Thoracic aorta (tissue), 2 donors: ENCODE data around the gene ST8SIA4. TPM values are rescaled to one million over a fixed set of nuclear protein-coding genes. Genes with fewer than 3 reads are reported as not detected.
"Not testable (repeated sequence)": the region's sequence is repeated elsewhere in the genome, so short reads cannot be mapped to it uniquely, and the experiment has no call there.

Experiments
- ATAC-seq: fragments of 150-250 bp; one replicate; pipeline ENCODE4 v1.8.0; 2017; ENCODE audit warnings: low read depth; ENCODE audit not compliant: insufficient number of reproducible peaks, low FRiP score
- DNase-seq: peaks from one replicate; pipeline ENCODE4 v3.0.0-alpha.2; 2020; ENCODE audit warnings: low spot score
- H3K27ac ChIP-seq, 2 donors: fragments of 200-600 bp; sonication (generic); 1 replicate in 1 of 2; 2 replicates in 1 of 2; pipeline ENCODE4 v1.5.1; 2016; ENCODE audit warnings: mild to moderate bottlenecking in 2 of 2, moderate library complexity in 2 of 2
- H3K27me3 ChIP-seq: fragments of 200-600 bp; sonication (generic); replicated peaks from 2 replicates; pipeline ENCODE4 v1.6.0; 2016; ENCODE audit warnings: mild to moderate bottlenecking; ENCODE audit not compliant: insufficient read depth
- H3K36me3 ChIP-seq: fragments of 200-600 bp; sonication (generic); one replicate; pipeline ENCODE4 v1.5.1; 2016
- H3K4me1 ChIP-seq, 2 donors: fragments of 200-600 bp; sonication (generic); 1 replicate in 1 of 2; 2 replicates in 1 of 2; pipeline versions ENCODE4 v1.5.1 to v1.6.0; 2016; ENCODE audit warnings: low read depth in 2 of 2, mild to moderate bottlenecking in 1 of 2; ENCODE audit not compliant: control insufficient read depth in 1 of 2
- H3K4me3 ChIP-seq: fragments of 200-600 bp; sonication (generic); 2 replicates; pipeline ENCODE4 v1.5.1; 2016; ENCODE audit warnings: mild to moderate bottlenecking
- H3K9me3 ChIP-seq: fragments of 200-600 bp; sonication (generic); 2 replicates; pipeline ENCODE4 v1.5.1; 2016
- total RNA-seq, 2 donors: library from RNA; depleted of rRNA; stranded (reverse); fragments of >200 nt; gene quantifications; one replicate each; pipeline versions ENCODE4 v1.1.0 to v1.2.3, GENCODE V29; 2016
- TF ChIP-seq, protein P1 (sequence below): fragments of 200-600 bp; sonication (generic); IDR thresholded peaks from one replicate; pipeline ENCODE4 v1.5.1; 2019; ENCODE audit warnings: antibody characterized with exemption

Gene ST8SIA4
- total RNA-seq, 2 donors from 2014 or later = 7.0 to 9.0 TPM

DNA sequence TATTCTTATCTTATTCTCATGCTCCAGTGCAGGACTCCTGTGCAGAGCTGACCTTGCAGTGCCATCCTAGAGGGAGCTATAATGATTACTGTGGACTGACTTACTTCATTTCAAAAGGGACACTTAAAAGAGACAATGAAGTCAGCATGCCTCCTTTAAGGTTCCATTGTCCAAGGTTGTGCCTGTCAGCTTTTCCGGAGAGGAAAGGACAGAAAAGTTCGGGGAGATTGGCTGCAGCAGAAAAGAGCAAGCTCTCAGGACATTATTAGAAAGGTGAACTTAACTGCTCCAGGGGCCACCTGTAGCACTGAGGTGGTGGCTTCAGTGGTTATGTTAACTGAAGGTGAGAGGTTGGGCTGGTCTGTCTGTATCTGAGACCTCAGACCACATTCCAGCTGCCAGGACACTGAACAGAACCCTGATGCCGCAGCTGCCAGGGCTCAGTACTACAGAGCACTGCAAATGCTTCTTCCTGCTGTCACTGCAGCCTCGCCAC is 112.9 kb downstream of the ST8SIA4 start:
- Histone ChIP-seq H3K4me1 (no peaks in the 10 kb centered on the region), H3K4me3 (no peak overlapping the region), H3K27me3 (no peaks in the 10 kb centered on the region), H3K9me3 (peaks cover 3% of the 10 kb centered on the region), H3K27ac (no peak overlapping the region), H3K36me3 (no peaks in the 10 kb centered on the region)
- no peak for ATAC-seq
- no peak for DNase-seq
- TF ChIP-seq, protein P1, sequence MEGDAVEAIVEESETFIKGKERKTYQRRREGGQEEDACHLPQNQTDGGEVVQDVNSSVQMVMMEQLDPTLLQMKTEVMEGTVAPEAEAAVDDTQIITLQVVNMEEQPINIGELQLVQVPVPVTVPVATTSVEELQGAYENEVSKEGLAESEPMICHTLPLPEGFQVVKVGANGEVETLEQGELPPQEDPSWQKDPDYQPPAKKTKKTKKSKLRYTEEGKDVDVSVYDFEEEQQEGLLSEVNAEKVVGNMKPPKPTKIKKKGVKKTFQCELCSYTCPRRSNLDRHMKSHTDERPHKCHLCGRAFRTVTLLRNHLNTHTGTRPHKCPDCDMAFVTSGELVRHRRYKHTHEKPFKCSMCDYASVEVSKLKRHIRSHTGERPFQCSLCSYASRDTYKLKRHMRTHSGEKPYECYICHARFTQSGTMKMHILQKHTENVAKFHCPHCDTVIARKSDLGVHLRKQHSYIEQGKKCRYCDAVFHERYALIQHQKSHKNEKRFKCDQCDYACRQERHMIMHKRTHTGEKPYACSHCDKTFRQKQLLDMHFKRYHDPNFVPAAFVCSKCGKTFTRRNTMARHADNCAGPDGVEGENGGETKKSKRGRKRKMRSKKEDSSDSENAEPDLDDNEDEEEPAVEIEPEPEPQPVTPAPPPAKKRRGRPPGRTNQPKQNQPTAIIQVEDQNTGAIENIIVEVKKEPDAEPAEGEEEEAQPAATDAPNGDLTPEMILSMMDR = no peak

DNA sequence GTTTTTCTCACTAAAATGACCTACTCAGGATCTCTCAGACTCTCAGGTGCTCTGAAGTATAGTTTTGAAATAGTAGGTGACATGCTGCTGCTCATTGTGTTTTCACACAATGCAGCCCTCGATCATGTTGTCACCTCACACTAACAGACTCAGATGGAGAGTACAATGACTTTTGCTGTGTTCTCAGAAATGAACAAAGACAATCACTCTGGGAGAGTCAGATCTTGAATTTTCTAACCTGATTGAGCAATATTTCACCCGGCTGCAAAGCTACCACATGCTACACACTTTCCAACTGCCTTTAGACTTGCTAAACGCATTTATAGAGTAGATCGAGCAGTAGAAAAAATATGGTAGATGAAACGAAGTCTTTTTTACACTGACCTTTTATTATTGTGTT is 113.4 kb downstream of the ST8SIA4 start:
- Histone ChIP-seq H3K36me3 (no peaks in the 10 kb centered on the region), H3K27ac (no peak overlapping the region), H3K4me1 (no peaks in the 10 kb centered on the region), H3K9me3 (peaks cover 3% of the 10 kb centered on the region), H3K4me3 (no peak overlapping the region), H3K27me3 (no peaks in the 10 kb centered on the region)
- TF ChIP-seq, protein P1 = no peak
- DNase-seq (no peak), ATAC-seq (no peak)

DNA sequence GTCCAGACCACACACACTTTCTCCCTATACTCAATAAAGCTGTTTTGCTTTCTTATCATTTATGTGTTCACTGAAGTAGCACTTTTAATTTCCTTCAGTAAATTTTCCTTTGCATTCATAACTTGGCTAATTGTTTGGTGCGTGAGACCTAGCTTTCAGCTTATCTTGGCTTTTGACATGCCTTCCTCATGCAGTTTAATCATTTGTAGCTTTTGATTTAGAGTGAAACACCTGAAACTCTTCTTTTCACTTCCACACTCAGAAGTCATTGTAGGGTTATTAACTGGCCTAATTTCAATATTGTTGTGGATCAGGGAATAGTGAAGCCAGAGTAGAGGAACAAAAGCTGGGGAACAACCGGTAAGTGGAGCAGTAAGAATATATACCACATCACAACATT is 114.7 kb downstream of the ST8SIA4 start:
- Histone ChIP-seq H3K9me3 (no peaks in the 10 kb centered on the region), H3K27me3 (no peaks in the 10 kb centered on the region), H3K4me3 (no peak overlapping the region), H3K4me1 (no peaks in the 10 kb centered on the region), H3K36me3 (no peaks in the 10 kb centered on the region), H3K27ac (no peak overlapping the region)
- TF ChIP-seq, protein P1 = no peak
- no peak for ATAC-seq
- DNase-seq = no peak

DNA sequence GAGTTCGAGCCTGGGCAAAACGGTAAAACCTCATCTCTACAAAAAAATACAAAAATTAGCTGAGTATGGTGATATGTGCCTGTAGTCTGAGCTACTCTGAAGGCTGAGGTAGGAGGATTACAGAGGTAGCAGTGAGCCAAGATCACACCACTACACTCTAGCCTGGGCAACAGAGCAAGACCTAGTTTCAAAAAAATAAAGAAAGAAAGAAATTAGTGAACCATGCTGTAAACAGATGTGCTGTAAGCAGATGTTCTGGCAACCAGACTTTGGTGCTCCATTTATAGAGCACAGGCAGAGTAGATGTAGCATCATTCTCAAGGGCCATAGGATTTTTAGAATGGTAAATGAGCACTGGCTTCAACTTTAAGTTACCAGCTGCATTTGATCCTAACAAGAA is 115.4 kb downstream of the ST8SIA4 start:
- H3K4me1 ChIP-seq = no peaks in the 10 kb centered on the region
- DNase-seq (no peak), ATAC-seq (no peak)
- no peak overlapping the region for H3K4me3 ChIP-seq
- H3K36me3 ChIP-seq = no peaks in the 10 kb centered on the region
- H3K27ac ChIP-seq = no peak overlapping the region
- H3K9me3 ChIP-seq = no peaks in the 10 kb centered on the region
- no peaks in the 10 kb centered on the region for H3K27me3 ChIP-seq
- TF ChIP-seq, protein P1 = no peak

DNA sequence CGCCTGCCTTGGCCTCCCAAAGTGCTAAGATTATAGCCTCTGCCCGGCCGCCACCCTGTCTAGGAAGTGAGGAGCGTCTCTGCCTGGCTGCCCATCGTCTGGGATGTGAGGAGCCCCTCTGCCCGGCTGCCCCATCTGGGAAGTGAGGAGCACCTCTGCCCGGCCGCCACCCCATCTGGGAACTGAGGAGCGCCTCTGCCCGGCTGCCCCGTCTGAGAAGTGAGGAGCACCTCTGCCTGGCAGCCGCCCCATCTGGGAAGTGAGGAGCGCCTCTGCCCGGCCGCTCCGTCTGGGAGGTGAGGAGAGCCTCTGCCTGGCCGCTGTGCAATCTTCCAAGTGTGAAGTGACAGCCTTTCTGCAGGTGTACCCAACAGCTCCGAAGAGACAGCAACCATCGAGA is 117.5 kb downstream of the ST8SIA4 start:
- not testable (repeated sequence) for H3K9me3 ChIP-seq, H3K27me3 ChIP-seq, H3K4me1 ChIP-seq, H3K27ac ChIP-seq, H3K4me3 ChIP-seq, H3K36me3 ChIP-seq, DNase-seq, ATAC-seq

DNA sequence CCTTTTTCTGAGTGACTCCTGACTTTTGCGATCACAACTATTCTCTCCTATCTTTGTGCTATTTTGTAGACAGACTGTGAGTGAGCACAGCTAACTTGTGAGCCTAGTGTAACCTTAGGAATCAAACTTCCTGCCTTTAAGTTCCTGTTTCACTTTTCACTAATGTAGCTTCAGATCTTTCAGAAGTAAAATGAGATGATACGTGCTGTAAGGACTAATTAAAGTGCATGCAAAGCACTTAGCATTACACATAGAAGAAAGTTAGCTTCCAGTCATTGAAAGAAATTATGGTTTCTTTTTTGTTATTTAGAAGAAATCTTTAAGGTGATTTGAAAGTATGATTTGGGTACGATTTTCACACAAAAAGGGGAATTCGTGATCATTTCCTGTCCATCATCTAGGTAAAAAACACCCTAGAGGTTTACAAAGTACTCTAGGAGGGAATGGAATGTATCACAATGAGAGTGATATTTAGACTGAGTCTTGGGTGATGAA is 122.7 kb downstream of the ST8SIA4 start:
- no peak for DNase-seq
- ATAC-seq = peak; percentile 32
- no peaks in the 10 kb centered on the region for H3K27me3 ChIP-seq
- H3K36me3 ChIP-seq = no peaks in the 10 kb centered on the region
- H3K27ac ChIP-seq = peak overlapping the region in 1 of 2 donors; percentile 29
- TF ChIP-seq, protein P1 = no peak
- peak overlapping the region; percentile 53 for H3K4me3 ChIP-seq
- peaks cover 5 to 8% of the 10 kb centered on the region in 2 donors for H3K4me1 ChIP-seq
- H3K9me3 ChIP-seq = no peaks in the 10 kb centered on the region
